Measurements from ENCODE around the gene MAPT. TPM values are rescaled to one million over a fixed set of nuclear protein-coding genes. Genes with fewer than 3 reads are reported as not detected.

The MAPT gene
- total RNA-seq, 1 experiment from 2014 or later = 8.3 TPM

DNA sequence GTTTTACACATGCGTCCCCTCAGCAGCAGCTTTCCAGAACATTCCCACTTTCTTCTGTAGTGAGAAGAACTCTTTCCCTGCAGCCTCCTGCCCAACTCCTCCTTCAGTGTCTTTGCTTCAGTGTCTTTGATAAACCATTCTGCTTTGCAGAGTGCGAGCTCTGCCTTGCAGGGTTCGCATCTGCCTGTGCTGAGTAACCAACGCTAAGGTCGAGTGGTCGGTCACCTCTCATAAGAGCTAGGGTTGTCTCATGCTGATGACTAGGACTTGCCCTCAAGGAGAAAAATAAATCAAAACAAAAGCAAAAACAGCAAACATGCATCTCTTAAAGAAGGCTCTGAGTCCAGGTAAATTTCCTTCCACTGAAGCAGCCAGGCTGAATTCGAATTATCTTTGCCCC, 22.7 kb downstream of the MAPT start:
- no peaks in the 10 kb centered on the region for H3K4me1 ChIP-seq (ENCODE audit: insufficient read depth, low read length, poor library complexity, severe bottlenecking)
- no peaks in the 10 kb centered on the region for H3K27me3 ChIP-seq (replicated peaks; ENCODE audit: insufficient read depth, low read depth, low read length, poor library complexity)
- no peaks in the 10 kb centered on the region for H3K9me3 ChIP-seq (ENCODE audit: low read depth, low read length, poor library complexity, severe bottlenecking)
- ChIA-PET CTCF (no interaction called here), POLR2A (ENCODE audit: low non-redundant PET) (no interaction called here)
- H3K4me3 ChIP-seq (ENCODE audit: low read depth, low read length, poor library complexity, severe bottlenecking) = no peak overlapping the region
- no peaks in the 10 kb centered on the region for H3K36me3 ChIP-seq (ENCODE audit: insufficient read depth, low read length, poor library complexity, severe bottlenecking)
- DNase-seq (ENCODE audit: low spot score) = no peak
- TF ChIP-seq, protein P1, sequence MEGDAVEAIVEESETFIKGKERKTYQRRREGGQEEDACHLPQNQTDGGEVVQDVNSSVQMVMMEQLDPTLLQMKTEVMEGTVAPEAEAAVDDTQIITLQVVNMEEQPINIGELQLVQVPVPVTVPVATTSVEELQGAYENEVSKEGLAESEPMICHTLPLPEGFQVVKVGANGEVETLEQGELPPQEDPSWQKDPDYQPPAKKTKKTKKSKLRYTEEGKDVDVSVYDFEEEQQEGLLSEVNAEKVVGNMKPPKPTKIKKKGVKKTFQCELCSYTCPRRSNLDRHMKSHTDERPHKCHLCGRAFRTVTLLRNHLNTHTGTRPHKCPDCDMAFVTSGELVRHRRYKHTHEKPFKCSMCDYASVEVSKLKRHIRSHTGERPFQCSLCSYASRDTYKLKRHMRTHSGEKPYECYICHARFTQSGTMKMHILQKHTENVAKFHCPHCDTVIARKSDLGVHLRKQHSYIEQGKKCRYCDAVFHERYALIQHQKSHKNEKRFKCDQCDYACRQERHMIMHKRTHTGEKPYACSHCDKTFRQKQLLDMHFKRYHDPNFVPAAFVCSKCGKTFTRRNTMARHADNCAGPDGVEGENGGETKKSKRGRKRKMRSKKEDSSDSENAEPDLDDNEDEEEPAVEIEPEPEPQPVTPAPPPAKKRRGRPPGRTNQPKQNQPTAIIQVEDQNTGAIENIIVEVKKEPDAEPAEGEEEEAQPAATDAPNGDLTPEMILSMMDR (conservative IDR thresholded peaks at IDR 0.05; ENCODE audit: low read depth, low read length) = no peak
- no peak for TF ChIP-seq EZH2 (IDR thresholded peaks at IDR 0.05; ENCODE audit: borderline replicate concordance, low read depth, low read length, poor library complexity, severe bottlenecking)
- no TSS peak for BruUV-seq (replicated peaks)
- intact Hi-C loops (cut with micrococcal nuclease; ENCODE audit: unreplicated experiment) = no loop called here
- H3K27ac ChIP-seq (ENCODE audit: low read depth, low read length, poor library complexity, severe bottlenecking) = no peak overlapping the region

DNA sequence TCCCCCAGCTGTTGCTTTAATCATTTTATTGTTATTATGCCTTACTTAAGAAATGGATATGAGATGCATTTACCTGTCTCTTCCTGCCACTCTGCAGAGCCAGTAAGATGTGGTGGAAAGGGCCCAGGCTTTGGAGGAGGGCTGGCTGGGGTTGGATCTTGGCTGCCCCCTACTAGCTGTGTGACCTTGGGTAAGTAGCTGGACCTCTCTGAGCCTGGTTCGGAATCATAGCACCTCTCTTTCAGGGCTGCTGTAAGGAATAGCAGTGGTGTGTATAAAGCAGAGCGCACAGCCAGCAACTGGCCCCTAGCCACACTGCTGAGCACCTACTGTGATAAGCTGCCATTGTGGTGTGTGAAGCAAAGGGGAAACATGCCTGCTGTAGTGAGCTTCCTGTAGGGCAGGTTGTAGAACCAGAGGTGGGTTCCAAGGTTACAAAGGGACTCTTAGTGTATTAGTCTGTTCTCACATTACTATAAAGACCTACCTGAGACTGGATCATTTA, 23.9 kb downstream of the MAPT start:
- ChIA-PET POLR2A (ENCODE audit: low non-redundant PET) (no interaction called here), CTCF (no interaction called here)
- H3K9me3 ChIP-seq (ENCODE audit: low read depth, low read length, poor library complexity, severe bottlenecking) = no peaks in the 10 kb centered on the region
- DNase-seq (ENCODE audit: low spot score) = no peak
- H3K4me3 ChIP-seq (ENCODE audit: low read depth, low read length, poor library complexity, severe bottlenecking) = no peak overlapping the region
- TF ChIP-seq EZH2 (IDR thresholded peaks at IDR 0.05; ENCODE audit: borderline replicate concordance, low read depth, low read length, poor library complexity, severe bottlenecking) = no peak
- TF ChIP-seq, protein P1 (conservative IDR thresholded peaks at IDR 0.05; ENCODE audit: low read depth, low read length) = no peak
- no peaks in the 10 kb centered on the region for H3K4me1 ChIP-seq (ENCODE audit: insufficient read depth, low read length, poor library complexity, severe bottlenecking)
- intact Hi-C loops (cut with micrococcal nuclease; ENCODE audit: unreplicated experiment) = no loop called here
- no peaks in the 10 kb centered on the region for H3K36me3 ChIP-seq (ENCODE audit: insufficient read depth, low read length, poor library complexity, severe bottlenecking)
- no peaks in the 10 kb centered on the region for H3K27me3 ChIP-seq (replicated peaks; ENCODE audit: insufficient read depth, low read depth, low read length, poor library complexity)
- no TSS peak for BruUV-seq (replicated peaks)
- no peak overlapping the region for H3K27ac ChIP-seq (ENCODE audit: low read depth, low read length, poor library complexity, severe bottlenecking)

DNA sequence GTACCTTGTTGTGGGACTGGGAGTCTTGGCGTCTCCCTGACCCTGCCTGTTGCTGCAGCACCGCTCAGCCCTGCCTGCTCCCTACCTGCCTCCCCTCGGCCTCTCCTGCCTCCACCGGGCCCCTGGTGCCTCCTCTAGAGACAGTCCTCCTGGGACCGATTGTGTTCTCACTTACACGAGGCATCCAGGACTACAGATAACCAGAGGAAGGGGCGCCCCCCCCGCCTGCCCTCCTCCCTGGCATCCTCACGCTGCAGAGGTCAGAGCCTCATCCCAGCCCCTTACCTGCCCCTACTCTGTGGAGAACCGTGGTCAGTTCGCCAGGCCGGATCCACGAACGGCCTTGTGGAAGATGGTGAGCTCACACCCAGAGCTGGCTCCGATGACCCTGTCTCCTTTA, 24.8 kb downstream of the MAPT start:
- H3K27ac ChIP-seq (ENCODE audit: low read depth, low read length, poor library complexity, severe bottlenecking) = no peak overlapping the region
- H3K9me3 ChIP-seq (ENCODE audit: low read depth, low read length, poor library complexity, severe bottlenecking) = no peaks in the 10 kb centered on the region
- H3K4me3 ChIP-seq (ENCODE audit: low read depth, low read length, poor library complexity, severe bottlenecking) = no peak overlapping the region
- no peaks in the 10 kb centered on the region for H3K36me3 ChIP-seq (ENCODE audit: insufficient read depth, low read length, poor library complexity, severe bottlenecking)
- no peak for DNase-seq (ENCODE audit: low spot score)
- ChIA-PET POLR2A (ENCODE audit: low non-redundant PET) (no interaction called here), CTCF (interaction anchor here (0.7 kb wide), 1 partner anchor 125 kb away, joined by 3 read pairs; no protein-coding TSS in a partner anchor)
- BruUV-seq (replicated peaks) = no TSS peak
- TF ChIP-seq, protein P1 (conservative IDR thresholded peaks at IDR 0.05; ENCODE audit: low read depth, low read length) = no peak
- no peak for TF ChIP-seq EZH2 (IDR thresholded peaks at IDR 0.05; ENCODE audit: borderline replicate concordance, low read depth, low read length, poor library complexity, severe bottlenecking)
- H3K27me3 ChIP-seq (replicated peaks; ENCODE audit: insufficient read depth, low read depth, low read length, poor library complexity) = no peaks in the 10 kb centered on the region
- intact Hi-C loops (cut with micrococcal nuclease; ENCODE audit: unreplicated experiment) = no loop called here
- H3K4me1 ChIP-seq (ENCODE audit: insufficient read depth, low read length, poor library complexity, severe bottlenecking) = no peaks in the 10 kb centered on the region

Measured in A673 (cell line).